Testis (tissue), 3 donors: ENCODE results near the gene C2orf66. TPM values are rescaled to one million over a fixed set of nuclear protein-coding genes. Genes with fewer than 3 reads are reported as not detected.

ENCODE experiments used
- DNase-seq: peaks from one replicate; pipeline ENCODE4 v3.0.0-alpha.2; 2019
- H3K27ac ChIP-seq, 2 donors: fragments of 200-600 bp; sonication (generic); one replicate each; pipeline ENCODE4 v1.5.1; 2019
- H3K27me3 ChIP-seq: fragments of 200-600 bp; sonication (generic); one replicate; pipeline ENCODE4 v1.5.1; 2019
- H3K36me3 ChIP-seq: fragments of 200-600 bp; sonication (generic); one replicate; pipeline ENCODE4 v1.5.1; 2017; ENCODE audit warnings: low read depth; ENCODE audit errors: missing control alignments
- H3K4me1 ChIP-seq: fragments of 200-600 bp; sonication (generic); one replicate; pipeline ENCODE4 v1.5.1; 2019
- H3K4me3 ChIP-seq, 2 donors: fragments of 200-600 bp; sonication (generic); one replicate each; pipeline ENCODE4 v1.5.1; 2017 to 2019
- H3K9me3 ChIP-seq: fragments of 200-600 bp; sonication (generic); one replicate; pipeline ENCODE4 v1.5.1; 2017
- POLR2A ChIP-seq: fragments of 450-650 bp; IDR thresholded peaks from one replicate; pipeline ENCODE4 v1.6.1; 2017; ENCODE audit warnings: antibody characterized with exemption, mild to moderate bottlenecking, moderate library complexity
- WGBS, 2 donors: methylation state at CpG; one replicate each; pipeline ENCODE4 v1.1.5; 2018; 5-methylcytosine and 5-hydroxymethylcytosine counted together
- intact Hi-C: fragments of 100-400 bp; cut with DNase I; formaldehyde crosslinking; loops from one replicate; pipeline ENCODE4 v1.15.1; 2023; ENCODE audit warnings: low total_unique reads
- polyA plus RNA-seq: library from polyadenylated mRNA; stranded (reverse); fragments of 350-450 nt; fragmentation: Illumina TruSeq; extraction: RNeasy Lipid Tissue Mini Kit (QIAGEN cat#74804); gene quantifications from one replicate; pipeline ENCODE4 v1.2.3, GENCODE V29; 2014; ENCODE audit warnings: low read depth, low replicate concordance; ENCODE audit not compliant: insufficient read depth
- total RNA-seq, 2 donors: library from RNA; depleted of rRNA; stranded (reverse); fragments of >200 nt; gene quantifications; one replicate each; pipeline ENCODE4 v1.2.3, GENCODE V29; 2016
- TF ChIP-seq, protein P1 (sequence below), 3 experiments: fragments of 450-650 bp in 2 of 3; fragments of 200-600 bp in 1 of 3; sonication (generic) in 1 of 3; IDR thresholded peaks; one replicate each; pipeline ENCODE4 v1.5.1; 2016 to 2019; ENCODE audit warnings: antibody characterized with exemption in 3 of 3, mild to moderate bottlenecking in 2 of 3, moderate library complexity in 1 of 3

C2orf66 gene
- total and polyA plus RNA-seq, 3 donors from 2014 or later = 0.87 to 1.2 TPM; not detected in 1

DNA sequence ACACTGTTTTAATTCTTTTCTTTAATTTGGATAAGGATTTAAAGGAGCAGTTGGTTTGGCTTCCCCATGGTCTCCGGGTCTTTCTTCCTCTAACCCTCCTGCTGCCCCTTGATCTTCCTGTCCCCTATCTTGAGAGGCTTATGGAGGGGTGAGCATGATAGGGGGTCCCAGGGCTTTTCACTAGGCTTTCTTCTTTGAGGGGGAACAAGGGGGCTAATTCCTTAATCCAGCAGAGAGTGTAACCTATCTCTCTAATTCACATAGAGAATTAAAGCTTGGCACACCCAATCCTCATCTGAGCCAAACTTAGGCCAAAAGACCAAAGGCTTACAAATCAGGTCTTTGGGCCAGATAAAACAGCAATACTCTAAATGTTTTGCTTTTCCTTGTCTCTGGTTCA, 21.5 kb upstream of the C2orf66 start:
- Histone ChIP-seq H3K36me3 (no peaks in the 10 kb centered on the region), H3K4me1 (no peaks in the 10 kb centered on the region), H3K4me3 (no peak overlapping the region), H3K27me3 (no peaks in the 10 kb centered on the region), H3K9me3 (no peaks in the 10 kb centered on the region), H3K27ac (no peak overlapping the region)
- TF ChIP-seq, protein P1, sequence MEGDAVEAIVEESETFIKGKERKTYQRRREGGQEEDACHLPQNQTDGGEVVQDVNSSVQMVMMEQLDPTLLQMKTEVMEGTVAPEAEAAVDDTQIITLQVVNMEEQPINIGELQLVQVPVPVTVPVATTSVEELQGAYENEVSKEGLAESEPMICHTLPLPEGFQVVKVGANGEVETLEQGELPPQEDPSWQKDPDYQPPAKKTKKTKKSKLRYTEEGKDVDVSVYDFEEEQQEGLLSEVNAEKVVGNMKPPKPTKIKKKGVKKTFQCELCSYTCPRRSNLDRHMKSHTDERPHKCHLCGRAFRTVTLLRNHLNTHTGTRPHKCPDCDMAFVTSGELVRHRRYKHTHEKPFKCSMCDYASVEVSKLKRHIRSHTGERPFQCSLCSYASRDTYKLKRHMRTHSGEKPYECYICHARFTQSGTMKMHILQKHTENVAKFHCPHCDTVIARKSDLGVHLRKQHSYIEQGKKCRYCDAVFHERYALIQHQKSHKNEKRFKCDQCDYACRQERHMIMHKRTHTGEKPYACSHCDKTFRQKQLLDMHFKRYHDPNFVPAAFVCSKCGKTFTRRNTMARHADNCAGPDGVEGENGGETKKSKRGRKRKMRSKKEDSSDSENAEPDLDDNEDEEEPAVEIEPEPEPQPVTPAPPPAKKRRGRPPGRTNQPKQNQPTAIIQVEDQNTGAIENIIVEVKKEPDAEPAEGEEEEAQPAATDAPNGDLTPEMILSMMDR (IDR thresholded peaks at IDR 0.05) = no peak
- TF ChIP-seq POLR2A = no peak
- 80 to 82% methylated on average over 1 of the region's 1 CpG for WGBS, 2 donors
- intact Hi-C loops = no loop called here
- no peak for DNase-seq

DNA sequence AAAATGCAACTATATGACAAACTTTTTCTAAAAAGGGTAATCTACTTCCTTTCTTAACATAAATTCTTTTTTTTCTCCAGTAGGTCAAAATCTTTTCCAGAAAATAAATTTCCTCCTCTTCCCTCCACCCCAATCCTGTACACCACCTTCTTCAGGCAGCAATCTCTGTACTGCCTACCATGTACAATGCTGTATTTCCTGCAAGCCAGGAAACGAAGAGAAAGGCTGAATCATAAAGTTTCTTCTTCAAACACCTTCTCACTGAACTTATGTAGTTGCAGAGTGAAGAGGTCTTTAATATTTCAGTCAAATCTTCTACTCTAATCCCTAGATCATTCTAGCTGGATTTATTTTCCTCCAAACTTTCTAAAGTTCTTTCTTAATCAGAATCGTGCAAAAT, 18.2 kb upstream of the C2orf66 start:
- no peak for DNase-seq
- WGBS, 2 donors = 79 to 80% methylated on average over 2 of the region's 2 CpGs
- Histone ChIP-seq H3K4me3 (no peak overlapping the region), H3K36me3 (no peaks in the 10 kb centered on the region), H3K4me1 (no peaks in the 10 kb centered on the region), H3K27me3 (no peaks in the 10 kb centered on the region), H3K9me3 (no peaks in the 10 kb centered on the region), H3K27ac (no peak overlapping the region)
- intact Hi-C loops = no loop called here
- TF ChIP-seq POLR2A = no peak
- TF ChIP-seq, protein P1 (IDR thresholded peaks at IDR 0.05) = no peak

GRCh38 chr2:196823750-196824522, 14.8 kb upstream of the C2orf66 start:
- Histone ChIP-seq H3K9me3 (no peaks in the 10 kb centered on the region), H3K36me3 (no peaks in the 10 kb centered on the region), H3K4me1 (no peaks in the 10 kb centered on the region), H3K4me3 (no peak overlapping the region), H3K27me3 (no peaks in the 10 kb centered on the region), H3K27ac (no peak overlapping the region)
- TF ChIP-seq POLR2A = no peak
- TF ChIP-seq, protein P1 (IDR thresholded peaks at IDR 0.05) = no peak
- no peak for DNase-seq
- intact Hi-C loops = no loop called here

GRCh38 chr2:196821195-196821594, 12.0 kb upstream of the C2orf66 start:
- no peak overlapping the region for H3K4me3 ChIP-seq
- H3K27ac ChIP-seq = no peak overlapping the region
- H3K9me3 ChIP-seq = no peaks in the 10 kb centered on the region
- H3K36me3 ChIP-seq = no peaks in the 10 kb centered on the region
- TF ChIP-seq, protein P1 (IDR thresholded peaks at IDR 0.05) = no peak
- TF ChIP-seq POLR2A = no peak
- no peaks in the 10 kb centered on the region for H3K27me3 ChIP-seq
- intact Hi-C loops = no loop called here
- whole genome bisulfite sequencing, 2 donors = 92 to 94% methylated on average over 1 of the region's 1 CpG
- no peaks in the 10 kb centered on the region for H3K4me1 ChIP-seq
- no peak for DNase-seq
